ENCODE data around the gene CTTNBP2NL. TPM values are rescaled to one million over a fixed set of nuclear protein-coding genes. Genes with fewer than 3 reads are reported as not detected.
"Not testable (repeated sequence)": the region's sequence is repeated elsewhere in the genome, so short reads cannot be mapped to it uniquely, and the experiment has no call there.

CTTNBP2NL gene
- total and polyA plus RNA-seq, 2 donors: 13.2 to 19.9 TPM

- DNase-seq (ENCODE audit: extremely low spot score): no peak
- 52% methylated on average over 1 of the region's 1 CpG for whole genome bisulfite sequencing
- no peak overlapping the region for H3K4me3 ChIP-seq (ENCODE audit: low read depth, low read length)
These were observed 27.2 kb downstream of the CTTNBP2NL start for GRCh38 chr1:112423207-112423606.

GRCh38 chr1:112423666-112424065 lies 27.7 kb downstream of the CTTNBP2NL start:
- not testable (repeated sequence) for H3K36me3 ChIP-seq (ENCODE audit: insufficient read depth); H3K27ac ChIP-seq (ENCODE audit: low read depth); DNase-seq (ENCODE audit: extremely low spot score); H3K4me3 ChIP-seq (ENCODE audit: low read depth, low read length); H3K4me1 ChIP-seq (ENCODE audit: insufficient read depth)
- 90% methylated on average over 11 of the region's 11 CpGs for WGBS

More at GRCh38 chr1:112423207-112423606, 27.2 kb downstream of the CTTNBP2NL start:
- Histone ChIP-seq H3K27ac (ENCODE audit: low read depth) (no peak overlapping the region), H3K4me1 (ENCODE audit: insufficient read depth) (no peaks in the 10 kb centered on the region), H3K36me3 (ENCODE audit: insufficient read depth) (no peaks in the 10 kb centered on the region)

GRCh38 chr1:112429749-112430148 lies 33.7 kb downstream of the CTTNBP2NL start:
- WGBS: 93% methylated on average over 1 of the region's 1 CpG
- H3K27ac ChIP-seq (ENCODE audit: low read depth): no peak overlapping the region

GRCh38 chr1:112431038-112431437 lies 35.0 kb downstream of the CTTNBP2NL start:
- Histone ChIP-seq H3K4me1 (ENCODE audit: insufficient read depth) (no peaks in the 10 kb centered on the region), H3K27ac (ENCODE audit: low read depth) (no peak overlapping the region), H3K36me3 (ENCODE audit: insufficient read depth) (no peaks in the 10 kb centered on the region), H3K4me3 (ENCODE audit: low read depth, low read length) (no peak overlapping the region)
- WGBS: 60% methylated on average over 1 of the region's 1 CpG
- no peak for DNase-seq (ENCODE audit: extremely low spot score)

More at GRCh38 chr1:112429749-112430148, 33.7 kb downstream of the CTTNBP2NL start:
- H3K4me1 ChIP-seq (ENCODE audit: insufficient read depth): no peaks in the 10 kb centered on the region
- no peak overlapping the region for H3K4me3 ChIP-seq (ENCODE audit: low read depth, low read length)
- H3K36me3 ChIP-seq (ENCODE audit: insufficient read depth): no peaks in the 10 kb centered on the region
- DNase-seq (ENCODE audit: extremely low spot score): no peak

- Histone ChIP-seq H3K4me1 (ENCODE audit: insufficient read depth) (no peaks in the 10 kb centered on the region), H3K36me3 (ENCODE audit: insufficient read depth) (no peaks in the 10 kb centered on the region), H3K27ac (ENCODE audit: low read depth) (no peak overlapping the region), H3K4me3 (ENCODE audit: low read depth, low read length) (no peak overlapping the region)
- no peak for DNase-seq (ENCODE audit: extremely low spot score)
- WGBS: 71% methylated on average over 3 of the region's 3 CpGs
These were observed 39.4 kb downstream of the CTTNBP2NL start for GRCh38 chr1:112435448-112435847.

- H3K27ac ChIP-seq (ENCODE audit: low read depth): no peak overlapping the region
- WGBS: 79% methylated on average over 5 of the region's 5 CpGs
- no peaks in the 10 kb centered on the region for H3K36me3 ChIP-seq (ENCODE audit: insufficient read depth)
- no peak for DNase-seq (ENCODE audit: extremely low spot score)
- H3K4me1 ChIP-seq (ENCODE audit: insufficient read depth): no peaks in the 10 kb centered on the region
- no peak overlapping the region for H3K4me3 ChIP-seq (ENCODE audit: low read depth, low read length)
These were observed 40.6 kb downstream of the CTTNBP2NL start for GRCh38 chr1:112436384-112437156.

- H3K36me3 ChIP-seq (ENCODE audit: insufficient read depth); DNase-seq (ENCODE audit: extremely low spot score); H3K27ac ChIP-seq (ENCODE audit: low read depth); H3K4me1 ChIP-seq (ENCODE audit: insufficient read depth); H3K4me3 ChIP-seq (ENCODE audit: low read depth, low read length): not testable (repeated sequence)
- 61% methylated on average over 2 of the region's 2 CpGs for WGBS
These were observed 42.1 kb downstream of the CTTNBP2NL start for GRCh38 chr1:112438156-112438555.

GRCh38 chr1:112439592-112439991 lies 43.6 kb downstream of the CTTNBP2NL start:
- no peak for DNase-seq (ENCODE audit: extremely low spot score)
- WGBS: 20% methylated on average over 2 of the region's 2 CpGs
- Histone ChIP-seq H3K4me3 (ENCODE audit: low read depth, low read length) (no peak overlapping the region), H3K4me1 (ENCODE audit: insufficient read depth) (no peaks in the 10 kb centered on the region), H3K36me3 (ENCODE audit: insufficient read depth) (no peaks in the 10 kb centered on the region), H3K27ac (ENCODE audit: low read depth) (no peak overlapping the region)

- H3K27ac ChIP-seq (ENCODE audit: low read depth): no peak overlapping the region
- no peak for DNase-seq (ENCODE audit: extremely low spot score)
- no peaks in the 10 kb centered on the region for H3K4me1 ChIP-seq (ENCODE audit: insufficient read depth)
- no peaks in the 10 kb centered on the region for H3K36me3 ChIP-seq (ENCODE audit: insufficient read depth)
- no peak overlapping the region for H3K4me3 ChIP-seq (ENCODE audit: low read depth, low read length)
- 86% methylated on average over 5 of the region's 5 CpGs for WGBS
These were observed 44.6 kb downstream of the CTTNBP2NL start for GRCh38 chr1:112440574-112440973.

- DNase-seq (ENCODE audit: extremely low spot score): no peak
- Histone ChIP-seq H3K36me3 (ENCODE audit: insufficient read depth) (no peaks in the 10 kb centered on the region), H3K4me1 (ENCODE audit: insufficient read depth) (no peaks in the 10 kb centered on the region), H3K4me3 (ENCODE audit: low read depth, low read length) (no peak overlapping the region), H3K27ac (ENCODE audit: low read depth) (no peak overlapping the region)
- WGBS: 38% methylated on average over 1 of the region's 1 CpG
These were observed 48.3 kb downstream of the CTTNBP2NL start for GRCh38 chr1:112444269-112444668.

- Histone ChIP-seq H3K27ac (ENCODE audit: low read depth) (no peak overlapping the region), H3K36me3 (ENCODE audit: insufficient read depth) (no peaks in the 10 kb centered on the region), H3K4me1 (ENCODE audit: insufficient read depth) (no peaks in the 10 kb centered on the region), H3K4me3 (ENCODE audit: low read depth, low read length) (no peak overlapping the region)
- 76% methylated on average over 1 of the region's 1 CpG for WGBS
- DNase-seq (ENCODE audit: extremely low spot score): no peak
These were observed 49.6 kb downstream of the CTTNBP2NL start for GRCh38 chr1:112445596-112445995.

GRCh38 chr1:112446411-112446810 lies 50.4 kb downstream of the CTTNBP2NL start:
- WGBS: 77% methylated on average over 1 of the region's 1 CpG
- no peak overlapping the region for H3K27ac ChIP-seq (ENCODE audit: low read depth)
- no peaks in the 10 kb centered on the region for H3K36me3 ChIP-seq (ENCODE audit: insufficient read depth)
- no peak for DNase-seq (ENCODE audit: extremely low spot score)
- H3K4me3 ChIP-seq (ENCODE audit: low read depth, low read length): no peak overlapping the region
- no peaks in the 10 kb centered on the region for H3K4me1 ChIP-seq (ENCODE audit: insufficient read depth)

- Histone ChIP-seq H3K36me3 (ENCODE audit: insufficient read depth) (no peaks in the 10 kb centered on the region), H3K4me3 (ENCODE audit: low read depth, low read length) (no peak overlapping the region), H3K27ac (ENCODE audit: low read depth) (no peak overlapping the region), H3K4me1 (ENCODE audit: insufficient read depth) (no peaks in the 10 kb centered on the region)
- WGBS: 52% methylated on average over 8 of the region's 8 CpGs
- DNase-seq (ENCODE audit: extremely low spot score): no peak
These were observed 53.1 kb downstream of the CTTNBP2NL start for GRCh38 chr1:112448904-112449629.

- H3K4me3 ChIP-seq (ENCODE audit: low read depth, low read length): no peak overlapping the region
- H3K27ac ChIP-seq (ENCODE audit: low read depth): no peak overlapping the region
- H3K4me1 ChIP-seq (ENCODE audit: insufficient read depth): no peaks in the 10 kb centered on the region
- peaks cover 2% of the 10 kb centered on the region for H3K36me3 ChIP-seq (ENCODE audit: insufficient read depth)
- no peak for DNase-seq (ENCODE audit: extremely low spot score)
These were observed 53.6 kb downstream of the CTTNBP2NL start for GRCh38 chr1:112449630-112449983.

All from urinary bladder (tissue), 4 donors.